Ramos (cell line): ENCODE data around the gene EHMT2.
"Not testable (repeated sequence)": the region's sequence is repeated elsewhere in the genome, so short reads cannot be mapped to it uniquely, and the experiment has no call there.

Experiments
- in situ Hi-C: fragments of 300-500 bp; cut with MboI; formaldehyde crosslinking; loops from one replicate; pipeline ENCODE4 v1.14.3; 2022; ENCODE audit warnings: low sequenced_read_pairs; ENCODE audit not compliant: unreplicated experiment

Gene EHMT2

GRCh38 chr6:31874084-31874670, 23.3 kb downstream of the EHMT2 start:
- in situ Hi-C loops: no loop called here

DNA sequence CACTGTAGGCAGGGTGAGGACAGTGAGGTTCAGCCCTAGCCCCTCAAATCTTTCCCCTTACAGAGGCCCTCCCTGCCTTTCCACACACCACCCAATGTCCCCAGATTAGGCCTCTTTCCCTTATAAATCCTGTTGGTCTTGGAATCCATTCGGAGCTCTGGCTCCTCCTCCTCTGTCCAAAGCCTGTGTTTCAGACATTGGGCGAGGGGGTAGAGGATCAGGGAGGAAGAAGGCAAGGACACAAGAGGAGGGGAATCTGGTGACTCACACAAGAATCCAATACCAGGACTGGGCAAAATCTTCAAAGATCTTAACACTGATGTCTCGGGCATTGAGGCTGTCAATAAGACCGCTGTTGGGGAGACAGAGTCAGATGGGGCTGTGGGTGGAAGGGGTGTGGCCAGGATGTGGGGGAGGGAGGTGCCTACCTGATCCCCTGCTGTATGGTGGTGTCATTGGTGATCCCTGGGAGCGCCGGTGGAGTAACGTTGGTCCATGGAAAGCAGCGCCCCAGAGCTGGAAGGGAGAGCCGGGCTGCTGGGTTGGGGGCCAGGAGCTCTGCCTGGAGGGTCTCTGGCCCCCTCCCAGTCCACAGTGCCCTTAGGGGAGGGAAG, 26.3 kb downstream of the EHMT2 start:
- in situ Hi-C loops: no loop called here

DNA sequence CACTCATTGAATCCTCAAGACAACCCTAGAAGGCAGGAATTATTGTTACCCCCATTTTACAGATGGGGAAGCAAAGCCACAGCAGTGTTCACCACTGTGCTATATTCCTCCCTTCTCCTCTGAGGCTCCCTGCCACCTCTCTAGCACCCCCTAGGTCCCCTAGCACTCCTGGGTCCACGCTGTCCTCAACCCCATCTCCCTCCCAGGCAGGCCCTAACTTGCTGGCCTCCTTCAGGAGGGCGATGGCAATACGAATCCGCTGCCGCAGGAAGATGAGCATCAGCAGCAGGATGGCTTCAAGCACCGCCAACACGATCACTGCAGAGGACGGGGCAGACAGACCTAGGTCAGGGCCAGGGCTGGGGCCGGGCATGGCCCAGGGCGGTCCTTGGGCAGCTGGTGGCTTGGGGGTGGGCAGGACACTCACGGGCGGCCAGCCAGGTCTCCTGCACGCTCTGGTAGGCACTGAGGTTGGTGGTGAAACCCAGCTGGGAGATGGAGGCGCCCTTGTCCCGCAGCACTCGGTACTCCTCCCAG, 27.0 kb downstream of the EHMT2 start:
- in situ Hi-C loops: no loop called here

DNA sequence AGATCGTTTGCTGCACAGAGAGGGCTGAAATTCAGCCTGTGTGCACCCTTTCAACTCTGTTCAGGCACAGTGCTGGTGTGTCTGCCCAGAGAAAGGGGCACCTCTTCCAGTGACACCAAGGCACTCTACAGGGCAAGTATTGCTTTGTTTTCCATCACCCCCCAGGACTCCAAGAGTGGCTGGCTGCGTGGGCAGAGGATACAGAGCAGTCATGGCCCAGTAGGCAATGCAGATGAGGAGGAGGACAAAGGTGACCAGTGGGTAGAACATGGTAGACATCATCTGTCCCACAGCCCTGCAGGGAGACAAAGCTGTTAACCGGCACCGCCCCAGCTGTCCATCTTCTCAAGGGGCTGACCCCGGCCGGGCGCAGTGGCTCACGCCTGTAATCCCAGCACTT, 28.2 kb downstream of the EHMT2 start:
- in situ Hi-C loops: no loop called here

GRCh38 chr6:31868658-31868971, 28.9 kb downstream of the EHMT2 start:
- in situ Hi-C loops: not testable (repeated sequence)

DNA sequence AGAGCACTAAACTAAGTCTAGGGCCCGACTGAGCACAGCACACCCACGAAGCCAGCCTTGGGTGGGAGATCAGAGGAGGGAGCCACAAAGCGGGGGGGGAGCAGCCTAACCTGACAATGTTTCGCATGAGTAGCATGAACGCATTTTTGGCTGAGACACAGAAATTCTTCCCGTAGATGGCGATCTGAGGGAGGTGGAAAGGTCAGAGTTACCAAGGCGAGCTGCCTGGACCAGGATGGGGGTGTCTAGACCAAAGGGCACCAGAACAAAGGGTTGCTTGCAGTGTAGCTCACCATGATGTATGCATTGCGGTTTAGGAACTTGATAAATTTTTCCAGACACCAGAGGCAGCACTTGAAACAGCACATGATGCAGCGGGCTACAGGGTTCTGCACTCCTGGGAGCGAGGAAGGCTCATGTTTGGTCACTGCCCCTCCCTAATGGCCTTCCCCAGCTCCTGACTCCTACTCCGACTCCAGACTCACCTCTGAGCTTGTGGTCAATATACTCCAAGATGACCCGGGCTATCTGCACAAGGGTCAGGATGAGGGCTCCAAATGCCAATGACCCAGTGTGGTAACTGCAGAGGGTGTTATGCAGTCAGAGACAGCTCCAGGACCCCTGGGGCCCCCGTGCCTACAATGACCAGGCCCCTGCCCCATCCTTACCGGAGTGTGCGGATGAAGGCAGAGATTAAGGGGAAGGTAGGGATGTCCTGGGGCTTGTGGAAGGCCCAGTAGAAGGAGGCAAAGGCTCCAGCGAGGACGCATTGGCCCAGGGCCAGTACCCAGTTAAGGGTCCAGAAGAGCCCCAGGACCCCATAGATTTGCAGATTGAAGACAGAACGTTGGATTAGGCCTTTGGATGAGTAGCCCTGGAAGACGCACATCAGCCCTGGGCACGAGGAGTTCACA, 32.0 kb downstream of the EHMT2 start:
- in situ Hi-C loops: no loop called here

- in situ Hi-C loops: no loop called here
Observed at GRCh38 chr6:31864818-31865204, 32.7 kb downstream of the EHMT2 start.

DNA sequence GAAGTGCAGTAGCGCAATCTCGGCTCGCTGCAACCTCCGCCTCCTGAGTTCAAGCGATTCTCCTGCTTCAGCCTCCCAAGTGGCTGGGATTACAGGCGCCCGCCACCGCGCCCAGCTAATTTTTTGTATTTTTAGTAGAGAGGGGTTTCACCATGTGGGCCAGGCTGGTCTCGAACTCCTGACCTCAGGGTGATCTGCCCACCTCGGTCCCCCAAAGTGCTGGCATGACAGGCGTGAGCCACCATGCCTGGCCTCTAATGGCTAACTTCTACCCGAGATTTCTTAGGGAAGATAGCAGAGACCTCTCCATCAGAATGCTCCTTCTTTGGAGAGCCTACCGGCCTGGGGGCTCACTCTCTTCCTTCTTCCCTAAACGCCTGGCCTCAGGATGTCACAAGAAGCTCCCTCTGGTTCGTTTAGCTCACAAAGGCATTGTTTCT, 33.4 kb downstream of the EHMT2 start:
- in situ Hi-C loops: not testable (repeated sequence)

DNA sequence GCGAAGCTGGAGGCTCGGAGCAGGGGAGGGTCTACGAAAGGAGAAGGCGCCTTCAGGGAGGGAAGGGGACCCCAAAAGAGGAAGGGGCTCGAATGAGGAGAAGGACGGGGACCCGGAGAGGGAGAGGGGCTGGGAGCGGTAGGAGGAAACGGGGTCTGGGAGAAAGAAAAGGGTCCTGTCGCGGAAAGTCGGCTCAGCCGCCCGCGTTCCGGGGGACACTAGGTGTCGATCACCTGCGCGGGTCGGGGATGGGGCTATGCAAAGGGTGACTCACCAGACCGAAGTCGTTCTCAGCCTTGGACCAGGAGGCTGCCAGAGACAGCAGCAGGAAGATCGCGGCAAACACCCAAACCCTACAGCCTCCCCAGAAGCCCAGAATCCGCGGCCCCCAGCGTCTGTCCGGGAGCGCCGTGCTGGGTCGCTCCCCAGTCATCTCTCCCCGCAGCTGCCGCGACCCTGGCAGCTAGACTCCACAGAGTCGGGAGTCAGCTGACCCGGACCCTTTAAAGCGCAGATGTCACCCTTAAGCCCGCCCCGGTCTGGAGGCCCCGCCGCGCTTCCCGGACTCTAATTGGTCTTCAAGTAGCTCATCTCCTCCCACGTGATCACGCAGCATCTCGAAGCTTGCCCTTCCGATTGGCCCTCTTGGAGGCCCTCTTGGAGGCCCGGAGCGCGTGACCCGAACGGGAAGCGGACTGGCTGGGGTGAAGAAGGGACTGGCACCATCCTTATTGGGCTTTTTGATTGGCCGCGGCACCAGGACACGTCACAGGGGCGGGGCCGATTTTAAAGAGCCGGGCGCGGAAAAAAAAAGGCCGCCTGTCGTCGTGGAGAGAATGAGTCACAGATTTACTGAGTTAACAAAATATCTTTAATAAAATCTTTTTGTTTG, 34.9 kb downstream of the EHMT2 start, which contains the start of gene NEU1:
TSS of gene NEU1 (minus strand) at position 478 of the 892 bp plus-strand sequence. CDS start at position 433, 45 bp downstream.
- in situ Hi-C loops: no loop called here

GRCh38 chr6:31861919-31862343, 35.6 kb downstream of the EHMT2 start:
- in situ Hi-C loops: no loop called here

- in situ Hi-C loops: no loop called here
Observed at GRCh38 chr6:31861150-31861549, 36.3 kb downstream of the EHMT2 start.

- in situ Hi-C loops: no loop called here
Observed at GRCh38 chr6:31860349-31860748, 37.1 kb downstream of the EHMT2 start.

DNA sequence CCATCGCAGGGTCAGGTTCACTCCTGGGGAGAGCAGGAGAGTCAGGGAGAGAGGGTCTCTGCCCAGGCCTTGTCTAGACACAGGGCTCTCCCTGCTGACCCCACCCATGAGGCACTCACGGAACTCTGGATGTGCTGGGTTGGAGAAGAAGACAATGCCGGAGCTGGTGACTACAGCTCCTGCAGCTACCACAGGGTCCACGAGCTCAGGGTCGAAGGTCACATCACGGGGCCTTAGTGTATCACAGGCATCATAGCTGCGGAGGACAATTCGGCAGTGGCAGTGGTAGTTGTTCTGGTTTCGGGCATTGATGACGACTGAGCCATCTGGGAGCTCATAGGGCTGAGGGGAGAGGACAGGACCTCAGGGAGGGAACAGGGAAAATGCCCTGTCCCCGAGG, 37.6 kb downstream of the EHMT2 start:
- in situ Hi-C loops: no loop called here

DNA sequence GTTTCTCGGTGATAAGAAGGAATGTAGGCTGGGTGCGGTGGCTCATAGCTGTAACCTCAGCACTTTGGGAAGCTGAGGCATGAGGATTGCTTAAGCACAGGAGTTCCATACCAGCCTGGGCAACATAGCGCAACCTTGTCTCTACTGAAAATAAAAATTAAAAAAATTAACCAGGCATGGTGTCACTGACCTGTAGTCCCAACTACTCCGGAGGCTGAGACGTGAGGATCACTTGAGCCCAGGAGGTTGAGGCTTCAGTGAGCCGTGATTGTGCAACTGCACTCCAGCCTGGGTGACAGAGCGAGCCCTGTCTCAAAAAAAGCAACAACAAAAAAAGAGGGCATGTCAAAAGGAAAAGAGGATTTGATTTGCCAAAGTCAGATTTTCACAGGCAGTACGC, 38.8 kb downstream of the EHMT2 start:
- in situ Hi-C loops: no loop called here

DNA sequence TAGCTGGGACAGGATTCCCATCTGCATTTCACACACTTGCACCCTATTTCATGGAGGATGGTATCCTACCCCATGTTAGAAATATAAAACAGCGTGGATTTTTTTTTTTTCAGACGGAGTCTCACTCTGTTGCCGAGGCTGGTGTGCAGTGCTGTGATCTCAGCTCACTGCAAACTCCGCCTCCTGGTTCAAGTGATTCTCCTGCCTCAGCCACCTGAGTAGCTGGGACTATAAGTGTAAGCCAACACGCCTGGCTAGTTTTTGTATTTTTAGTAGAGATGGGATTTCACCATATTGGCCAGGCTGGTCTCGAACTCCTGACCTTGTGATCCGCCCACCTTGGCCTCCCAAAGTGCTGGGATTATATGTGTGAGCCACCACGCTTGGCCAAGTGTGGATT, 39.7 kb downstream of the EHMT2 start:
- in situ Hi-C loops: not testable (repeated sequence)

GRCh38 chr6:31851980-31852718, 45.3 kb downstream of the EHMT2 start:
- in situ Hi-C loops: not testable (repeated sequence)

DNA sequence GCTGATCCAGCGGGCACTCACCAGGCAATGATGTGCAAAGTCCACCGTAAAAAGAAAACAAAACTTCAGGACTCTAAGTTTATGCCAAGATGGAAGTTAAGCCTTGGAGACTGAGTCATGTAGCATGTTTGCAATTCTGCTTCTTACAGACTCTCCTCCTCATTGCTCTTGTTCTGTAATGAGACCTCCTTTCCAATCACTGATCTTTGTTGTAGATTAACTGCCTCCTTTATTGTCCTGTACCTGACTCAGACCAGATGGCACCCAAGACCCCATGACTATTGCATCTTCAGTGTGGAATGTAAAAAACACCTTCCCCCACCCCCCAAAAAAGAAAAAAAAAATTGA, 46.0 kb downstream of the EHMT2 start:
- in situ Hi-C loops: no loop called here

- in situ Hi-C loops: no loop called here
Observed at GRCh38 chr6:31850765-31851484, 46.6 kb downstream of the EHMT2 start.
